BLaER1 treated with 17β-estradiol and CSF1 and Interleukin-3, amounts not matched to agents 10 nM and 100 nM (cell line): Measurements from ENCODE around the gene PTPRM.

ENCODE experiments used
- H3K27ac ChIP-seq, 11 experiments: shearing (Covaris generic); formaldehyde crosslinking; 2 replicates each; pipeline ENCODE4 v1.8.1; 2022
- H3K27me3 ChIP-seq, 11 experiments: shearing (Covaris generic); formaldehyde crosslinking; 2 replicates each; pipeline ENCODE4 v1.8.1; 2022
- H3K36me3 ChIP-seq, 11 experiments: shearing (Covaris generic); formaldehyde crosslinking; 2 replicates each; pipeline ENCODE4 v1.8.1; 2022
- H3K4me1 ChIP-seq, 10 experiments: shearing (Covaris generic); formaldehyde crosslinking; 2 replicates each; pipeline ENCODE4 v1.8.1; 2022
- H3K4me2 ChIP-seq, 11 experiments: shearing (Covaris generic); formaldehyde crosslinking; 2 replicates each; pipeline ENCODE4 v1.8.1; 2022
- H3K4me3 ChIP-seq, 10 experiments: shearing (Covaris generic); formaldehyde crosslinking; 2 replicates each; pipeline ENCODE4 v1.8.1; 2022
- H3K9ac ChIP-seq, 11 experiments: shearing (Covaris generic); formaldehyde crosslinking; 2 replicates each; pipeline ENCODE4 v1.8.1; 2022
- H3K9me3 ChIP-seq, 11 experiments: shearing (Covaris generic); formaldehyde crosslinking; replicated peaks in 1 of 11; 2 replicates each; pipeline ENCODE4 v1.8.1; 2022
- H4K20me1 ChIP-seq, 11 experiments: shearing (Covaris generic); formaldehyde crosslinking; 2 replicates each; pipeline ENCODE4 v1.8.1; 2022
- Cebpa-rat ChIP-seq, 11 experiments: shearing (Covaris generic); IDR thresholded peaks; 2 replicates each; pipeline ENCODE4 v1.8.1; 2022

The PTPRM gene

DNA sequence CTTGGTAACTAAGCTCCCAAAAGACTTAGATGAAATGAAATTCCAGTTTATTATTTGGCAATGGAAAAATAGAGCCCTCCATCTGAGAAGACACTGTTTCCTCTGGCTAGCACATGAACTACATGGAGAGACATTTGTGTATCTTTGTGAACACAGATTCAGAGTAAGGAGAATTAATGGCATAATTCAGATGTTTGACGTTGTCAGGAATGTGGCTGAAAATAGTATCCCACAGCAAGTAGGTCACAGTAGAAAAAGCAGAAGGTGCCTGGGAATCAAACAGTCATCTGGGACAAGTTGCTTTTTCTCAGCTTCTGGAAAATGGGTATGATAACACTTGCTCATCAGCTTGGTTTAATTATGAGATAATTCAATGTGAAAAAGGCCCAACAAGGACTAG lies 288.6 kb downstream of the PTPRM start:
- Histone ChIP-seq H3K36me3 (no peaks in the 10 kb centered on the region), H3K4me1 (no peaks in the 10 kb centered on the region), H4K20me1 (no peaks in the 10 kb centered on the region), H3K9me3 (peaks cover 0 to 16% (median 6%) of the 10 kb centered on the region in 11 experiments; a peak in 7 of 22 replicates), H3K27ac (no peak overlapping the region), H3K9ac (no peak overlapping the region), H3K27me3 (no peaks in the 10 kb centered on the region), H3K4me3 (no peak overlapping the region), H3K4me2 (no peak overlapping the region)
- no peak for TF ChIP-seq Cebpa-rat (IDR thresholded peaks at IDR 0.05)

DNA sequence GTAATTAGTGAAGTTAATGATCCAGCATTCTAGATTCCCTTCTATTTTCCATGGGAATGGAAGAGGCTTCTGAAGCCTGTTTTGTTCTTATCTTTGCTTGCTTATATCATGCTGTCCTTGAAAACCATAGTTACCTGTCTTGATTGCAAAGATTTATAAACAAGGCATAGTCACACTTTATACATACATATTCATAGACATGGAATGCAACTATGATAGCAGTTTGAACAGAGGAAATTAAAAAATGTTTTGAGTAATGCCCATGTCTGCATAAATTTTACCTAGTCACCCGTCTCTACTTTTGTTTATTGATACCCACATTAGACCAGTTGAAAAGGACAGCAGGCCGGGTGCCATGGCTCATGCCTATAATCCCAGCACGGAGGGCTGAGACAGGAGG lies 289.0 kb downstream of the PTPRM start:
- H3K4me1 ChIP-seq = no peaks in the 10 kb centered on the region
- H3K4me3 ChIP-seq = no peak overlapping the region
- H3K27me3 ChIP-seq = no peaks in the 10 kb centered on the region
- no peak overlapping the region for H3K4me2 ChIP-seq
- H3K27ac ChIP-seq = no peak overlapping the region
- no peak overlapping the region for H3K9ac ChIP-seq
- no peaks in the 10 kb centered on the region for H3K36me3 ChIP-seq
- no peaks in the 10 kb centered on the region for H4K20me1 ChIP-seq
- TF ChIP-seq Cebpa-rat (IDR thresholded peaks at IDR 0.05) = no peak
- H3K9me3 ChIP-seq = peaks cover 0 to 16% (median 6%) of the 10 kb centered on the region in 11 experiments; a peak in 7 of 22 replicates

DNA sequence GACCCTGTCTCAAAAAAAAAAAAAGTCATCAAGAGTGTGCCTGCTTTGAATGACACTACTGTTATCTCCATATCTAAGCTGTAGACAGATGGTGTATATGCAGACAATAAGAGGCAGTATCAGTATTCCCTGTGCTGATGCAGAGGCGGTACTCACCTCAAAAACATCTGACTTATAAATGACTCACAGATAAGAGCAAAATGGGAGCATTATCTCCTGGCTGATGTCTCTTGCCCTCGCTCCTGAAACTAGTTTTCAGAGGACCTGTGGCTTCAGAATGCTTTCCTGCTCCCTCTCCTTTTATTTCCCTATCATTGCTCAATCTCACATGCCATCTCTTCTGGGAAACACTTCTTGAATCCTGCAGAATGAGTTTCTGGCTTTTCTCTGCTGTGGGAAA lies 289.6 kb downstream of the PTPRM start:
- no peak for TF ChIP-seq Cebpa-rat (IDR thresholded peaks at IDR 0.05)
- Histone ChIP-seq H3K4me3 (no peak overlapping the region), H3K27ac (no peak overlapping the region), H3K9ac (no peak overlapping the region), H3K36me3 (no peaks in the 10 kb centered on the region), H3K4me1 (no peaks in the 10 kb centered on the region), H4K20me1 (no peaks in the 10 kb centered on the region), H3K4me2 (no peak overlapping the region), H3K27me3 (no peaks in the 10 kb centered on the region), H3K9me3 (peaks cover 0 to 9% (median 5%) of the 10 kb centered on the region in 11 experiments; a peak in 6 of 22 replicates)

DNA sequence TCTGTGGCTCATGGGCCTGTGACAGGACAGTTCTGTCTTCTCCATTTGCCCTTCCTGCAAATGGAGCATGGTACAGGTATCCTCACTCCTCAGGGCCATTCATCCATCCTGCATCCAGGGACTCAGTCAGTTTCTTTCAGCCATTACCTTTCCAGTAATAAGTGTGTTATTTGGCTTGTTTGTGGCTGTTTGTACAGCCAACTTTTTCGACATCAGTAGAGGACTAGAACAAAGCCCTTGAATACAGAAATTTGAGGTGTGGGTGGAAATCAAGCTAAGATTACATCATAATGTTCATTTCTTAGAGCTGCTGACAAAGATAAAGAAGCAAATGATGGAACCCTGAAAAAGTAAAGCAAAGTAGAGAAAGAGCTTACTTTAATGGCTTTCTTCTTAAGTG lies 290.4 kb downstream of the PTPRM start:
- H3K4me3 ChIP-seq = no peak overlapping the region
- H3K4me1 ChIP-seq = no peaks in the 10 kb centered on the region
- no peaks in the 10 kb centered on the region for H3K27me3 ChIP-seq
- no peaks in the 10 kb centered on the region for H4K20me1 ChIP-seq
- no peak overlapping the region for H3K9ac ChIP-seq
- peaks cover 0 to 1% (median 0%) of the 10 kb centered on the region in 11 experiments; a peak in 2 of 22 replicates for H3K9me3 ChIP-seq
- H3K27ac ChIP-seq = no peak overlapping the region
- no peak overlapping the region for H3K4me2 ChIP-seq
- H3K36me3 ChIP-seq = no peaks in the 10 kb centered on the region
- no peak for TF ChIP-seq Cebpa-rat (IDR thresholded peaks at IDR 0.05)

DNA sequence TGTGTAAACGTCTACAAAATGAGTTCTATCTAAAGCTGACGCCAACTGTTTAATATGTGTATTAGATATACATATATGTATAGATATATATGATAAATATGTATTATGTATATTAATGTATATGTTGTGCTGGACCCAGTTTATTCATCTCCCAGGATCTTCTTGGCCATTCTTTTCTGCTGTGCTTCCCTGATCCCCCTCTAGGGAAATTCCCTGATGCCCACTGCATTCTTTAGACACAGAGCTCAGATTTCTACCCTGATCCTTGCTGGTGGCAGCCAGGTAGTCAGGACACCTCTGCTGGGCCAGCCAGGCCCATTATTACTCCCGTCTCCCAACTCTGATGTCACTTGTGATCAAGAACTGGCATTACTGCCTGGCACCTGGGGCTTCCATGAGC lies 292.0 kb downstream of the PTPRM start:
- H3K4me2 ChIP-seq = no peak overlapping the region
- H3K27me3 ChIP-seq = no peaks in the 10 kb centered on the region
- H3K9me3 ChIP-seq = 0 out of 22 replicates have a peak, but pooled peaks cover 0 to 2% (median 0%) of the 10 kb centered on the region in 11 experiments
- H3K9ac ChIP-seq = no peak overlapping the region
- H3K4me3 ChIP-seq = no peak overlapping the region
- no peak overlapping the region for H3K27ac ChIP-seq
- TF ChIP-seq Cebpa-rat (IDR thresholded peaks at IDR 0.05) = no peak
- no peaks in the 10 kb centered on the region for H3K36me3 ChIP-seq
- H3K4me1 ChIP-seq = no peaks in the 10 kb centered on the region
- H4K20me1 ChIP-seq = no peaks in the 10 kb centered on the region

DNA sequence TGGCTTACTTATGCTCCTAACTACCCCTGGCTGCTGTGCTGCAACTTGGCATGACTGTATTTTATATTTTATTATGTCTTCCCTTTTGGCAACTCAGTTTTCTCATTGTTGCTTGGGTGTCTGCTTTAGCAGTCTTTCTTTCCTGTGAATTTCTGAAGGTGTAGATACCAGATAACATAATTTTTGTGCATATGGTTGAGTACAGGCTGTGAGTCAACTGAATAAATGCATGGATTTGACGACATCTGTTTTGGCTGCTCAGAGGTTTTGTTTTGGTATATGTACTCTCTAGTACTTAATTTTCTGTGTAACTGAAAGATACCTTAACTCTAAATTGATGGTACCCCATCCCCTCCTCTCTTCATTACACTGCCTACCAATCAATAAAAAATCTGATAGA lies 303.1 kb downstream of the PTPRM start:
- no peak overlapping the region for H3K4me3 ChIP-seq
- no peak for TF ChIP-seq Cebpa-rat (IDR thresholded peaks at IDR 0.05)

DNA sequence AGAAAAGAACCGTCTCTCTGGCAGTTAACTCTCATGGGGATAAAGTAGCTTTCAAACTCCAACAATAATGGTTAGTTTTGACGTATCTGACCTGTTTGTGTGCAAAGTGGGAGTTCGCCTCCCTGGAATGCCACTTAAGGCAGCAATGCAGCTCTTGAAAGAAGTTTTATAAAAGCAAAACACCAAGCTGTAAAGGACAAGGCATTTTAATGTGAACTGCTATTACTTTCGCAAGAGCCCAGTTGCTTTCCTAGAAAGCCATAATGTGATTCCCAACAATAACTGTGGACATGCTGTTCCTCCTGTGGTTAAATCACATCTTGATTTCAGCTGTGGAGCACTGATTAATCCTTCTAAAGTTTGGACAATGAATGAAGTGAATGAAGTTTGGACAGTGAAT lies 303.7 kb downstream of the PTPRM start:
- H3K9me3 ChIP-seq = peaks cover 0 to 21% (median 7%) of the 10 kb centered on the region in 11 experiments; a peak in 10 of 22 replicates
- H3K27me3 ChIP-seq = no peaks in the 10 kb centered on the region
- no peaks in the 10 kb centered on the region for H4K20me1 ChIP-seq
- H3K4me2 ChIP-seq = no peak overlapping the region
- H3K27ac ChIP-seq = no peak overlapping the region
- H3K36me3 ChIP-seq = no peaks in the 10 kb centered on the region
- no peak overlapping the region for H3K9ac ChIP-seq
- TF ChIP-seq Cebpa-rat (IDR thresholded peaks at IDR 0.05) = no peak
- no peaks in the 10 kb centered on the region for H3K4me1 ChIP-seq
- no peak overlapping the region for H3K4me3 ChIP-seq

More for the DNA sequence above, 303.1 kb downstream of the PTPRM start:
- Histone ChIP-seq H3K36me3 (no peaks in the 10 kb centered on the region), H3K27ac (no peak overlapping the region), H3K4me1 (no peaks in the 10 kb centered on the region), H3K27me3 (no peaks in the 10 kb centered on the region), H3K9ac (no peak overlapping the region), H3K9me3 (peaks cover 0 to 21% (median 7%) of the 10 kb centered on the region in 11 experiments; a peak in 10 of 22 replicates), H3K4me2 (no peak overlapping the region), H4K20me1 (no peaks in the 10 kb centered on the region)

DNA sequence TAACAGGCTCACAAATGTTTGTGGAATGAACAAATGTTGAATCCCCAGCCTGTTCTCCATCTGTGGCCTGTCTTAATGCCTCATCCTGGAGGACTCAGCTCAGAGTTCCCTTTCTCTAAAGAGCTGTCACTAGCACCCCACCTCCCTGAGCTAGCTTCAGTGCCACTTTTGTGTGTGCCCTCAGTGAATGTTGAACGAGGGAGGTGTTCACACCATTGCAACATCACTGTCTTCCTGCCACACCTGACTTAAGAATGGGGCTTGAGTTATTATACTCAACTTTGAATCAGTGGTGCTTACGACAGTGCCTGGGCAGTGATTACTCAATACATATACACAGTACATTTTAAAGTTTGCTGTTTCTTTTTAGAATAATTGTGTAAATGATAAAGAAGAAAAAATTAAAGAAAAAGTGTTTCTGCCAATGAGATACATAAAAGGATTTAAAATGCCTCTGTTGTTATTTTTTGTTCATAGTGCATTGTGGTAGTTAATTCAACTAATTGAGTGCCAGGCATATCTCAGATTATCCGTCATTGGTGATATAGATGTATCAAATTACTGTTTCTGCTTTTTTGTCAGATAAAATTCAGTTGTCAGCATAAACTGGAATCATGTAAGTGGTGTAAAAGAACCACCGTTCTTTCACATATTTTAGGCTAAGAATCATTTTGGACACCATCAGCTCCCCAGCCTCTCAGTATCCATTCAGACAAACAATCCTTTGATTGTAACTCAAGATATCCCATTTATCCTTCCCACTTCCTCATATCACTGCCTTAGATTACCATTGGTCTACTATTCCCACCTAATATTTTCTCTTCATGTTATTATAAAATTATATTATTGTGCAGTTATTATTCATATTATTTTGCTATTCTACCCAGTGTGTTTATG lies 304.7 kb downstream of the PTPRM start:
- Histone ChIP-seq H3K36me3 (no peaks in the 10 kb centered on the region), H3K9me3 (peaks cover 0 to 21% (median 7%) of the 10 kb centered on the region in 11 experiments; a peak in 9 of 22 replicates), H3K4me1 (no peaks in the 10 kb centered on the region), H3K4me3 (no peak overlapping the region), H3K9ac (no peak overlapping the region), H3K27ac (no peak overlapping the region), H3K4me2 (no peak overlapping the region), H4K20me1 (no peaks in the 10 kb centered on the region), H3K27me3 (no peaks in the 10 kb centered on the region)
- 0 out of 22 replicates have a peak, but pooled peaks of 1 of the 11 experiments have one; percentile 14 for TF ChIP-seq Cebpa-rat (IDR thresholded peaks at IDR 0.05)

DNA sequence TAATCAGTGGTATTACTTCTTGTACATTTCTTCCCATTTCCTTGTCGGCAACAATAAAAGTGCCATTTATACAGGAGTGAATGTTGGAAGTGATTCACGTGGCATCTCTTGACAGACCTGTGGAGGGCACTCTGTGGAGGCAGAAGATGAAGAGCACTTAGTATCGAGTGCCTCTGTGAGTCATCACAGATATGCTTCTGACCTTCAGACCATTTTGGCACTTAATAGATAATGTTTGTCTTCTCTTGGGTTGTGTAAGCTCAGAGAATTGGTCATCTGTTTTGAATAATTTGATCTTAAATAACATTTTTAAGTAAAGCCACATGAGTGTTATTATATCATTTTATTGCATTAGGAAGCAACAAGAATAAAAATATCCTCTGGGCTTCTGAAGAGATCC lies 305.5 kb downstream of the PTPRM start:
- Histone ChIP-seq H3K36me3 (no peaks in the 10 kb centered on the region), H3K27ac (no peak overlapping the region), H3K4me1 (no peaks in the 10 kb centered on the region), H3K9me3 (peaks cover 0 to 21% (median 7%) of the 10 kb centered on the region in 11 experiments; a peak in 9 of 22 replicates), H3K9ac (no peak overlapping the region), H3K4me2 (no peak overlapping the region), H3K27me3 (no peaks in the 10 kb centered on the region), H3K4me3 (no peak overlapping the region), H4K20me1 (no peaks in the 10 kb centered on the region)
- no peak for TF ChIP-seq Cebpa-rat (IDR thresholded peaks at IDR 0.05)

DNA sequence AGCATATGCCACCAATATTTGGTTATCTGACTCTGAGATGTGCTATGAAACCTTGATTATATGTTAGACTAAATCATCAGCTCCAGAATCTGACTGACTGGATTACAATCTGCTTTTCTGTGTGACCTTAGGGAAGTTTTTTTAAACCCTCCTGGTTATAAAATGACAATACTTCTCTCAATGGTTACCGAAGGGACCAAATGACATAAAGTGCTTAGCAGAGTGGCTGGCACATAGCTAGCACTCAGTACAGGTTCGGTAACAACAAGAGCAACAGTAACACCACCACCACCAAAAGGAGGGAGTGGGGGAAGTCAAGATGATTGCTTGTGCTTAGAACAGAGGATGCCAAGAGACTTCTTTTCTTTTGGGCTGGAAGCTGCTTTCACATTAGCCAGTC lies 306.2 kb downstream of the PTPRM start:
- Histone ChIP-seq H3K27me3 (no peaks in the 10 kb centered on the region), H3K9ac (no peak overlapping the region), H3K27ac (no peak overlapping the region), H3K4me3 (no peak overlapping the region), H3K9me3 (peaks cover 0 to 16% (median 5%) of the 10 kb centered on the region in 11 experiments; a peak in 9 of 22 replicates), H3K4me2 (no peak overlapping the region), H4K20me1 (no peaks in the 10 kb centered on the region), H3K36me3 (no peaks in the 10 kb centered on the region), H3K4me1 (no peaks in the 10 kb centered on the region)
- TF ChIP-seq Cebpa-rat (IDR thresholded peaks at IDR 0.05) = no peak
